ENCODE results near the gene ASXL1.
"Not testable (repeated sequence)": the region's sequence is repeated elsewhere in the genome, so short reads cannot be mapped to it uniquely, and the experiment has no call there.

The ASXL1 gene

GRCh38 chr20:32385541-32385940 is 27.4 kb downstream of the ASXL1 start:
- H3K27me3 ChIP-seq (ENCODE audit: insufficient read depth, low read length) = no peaks in the 10 kb centered on the region
- no peak overlapping the region for H3K4me3 ChIP-seq (ENCODE audit: low read length)
- no peak overlapping the region for H3K27ac ChIP-seq (ENCODE audit: low read depth, low read length)
- 99% methylated on average over 3 of the region's 3 CpGs for WGBS
- H3K9me3 ChIP-seq (ENCODE audit: insufficient read depth, low read depth, low read length) = no peaks in the 10 kb centered on the region
- H3K9ac ChIP-seq (ENCODE audit: low read depth, low read length) = no peak overlapping the region
- no peaks in the 10 kb centered on the region for H3K4me1 ChIP-seq (ENCODE audit: insufficient read depth, low read length)
- H3K36me3 ChIP-seq (ENCODE audit: insufficient read depth, low read length) = no peaks in the 10 kb centered on the region

- H3K4me3 ChIP-seq (ENCODE audit: low read length) = no peak overlapping the region
- H3K27me3 ChIP-seq (ENCODE audit: insufficient read depth, low read length) = no peaks in the 10 kb centered on the region
- no peak overlapping the region for H3K9ac ChIP-seq (ENCODE audit: low read depth, low read length)
- 95% methylated on average over 1 of the region's 1 CpG for whole genome bisulfite sequencing
- H3K4me1 ChIP-seq (ENCODE audit: insufficient read depth, low read length) = no peaks in the 10 kb centered on the region
- no peaks in the 10 kb centered on the region for H3K9me3 ChIP-seq (ENCODE audit: insufficient read depth, low read depth, low read length)
- H3K36me3 ChIP-seq (ENCODE audit: insufficient read depth, low read length) = 0 out of 2 replicates have a peak, but pooled peaks cover 3% of the 10 kb centered on the region
- H3K27ac ChIP-seq (ENCODE audit: low read depth, low read length) = no peak overlapping the region
These were observed 28.0 kb downstream of the ASXL1 start for GRCh38 chr20:32386091-32386490.

GRCh38 chr20:32387252-32387651 is 29.1 kb downstream of the ASXL1 start:
- WGBS = 98% methylated on average over 2 of the region's 2 CpGs
- no peak overlapping the region for H3K27ac ChIP-seq (ENCODE audit: low read depth, low read length)
- no peaks in the 10 kb centered on the region for H3K27me3 ChIP-seq (ENCODE audit: insufficient read depth, low read length)
- no peak overlapping the region for H3K9ac ChIP-seq (ENCODE audit: low read depth, low read length)
- H3K36me3 ChIP-seq (ENCODE audit: insufficient read depth, low read length) = 0 out of 2 replicates have a peak, but pooled peaks cover 6% of the 10 kb centered on the region
- no peaks in the 10 kb centered on the region for H3K4me1 ChIP-seq (ENCODE audit: insufficient read depth, low read length)
- no peak overlapping the region for H3K4me3 ChIP-seq (ENCODE audit: low read length)
- H3K9me3 ChIP-seq (ENCODE audit: insufficient read depth, low read depth, low read length) = no peaks in the 10 kb centered on the region

- Histone ChIP-seq H3K4me1 (ENCODE audit: insufficient read depth, low read length) (no peaks in the 10 kb centered on the region), H3K9me3 (ENCODE audit: insufficient read depth, low read depth, low read length) (no peaks in the 10 kb centered on the region), H3K27ac (ENCODE audit: low read depth, low read length) (no peak overlapping the region), H3K9ac (ENCODE audit: low read depth, low read length) (no peak overlapping the region), H3K27me3 (ENCODE audit: insufficient read depth, low read length) (no peaks in the 10 kb centered on the region), H3K4me3 (ENCODE audit: low read length) (no peak overlapping the region), H3K36me3 (ENCODE audit: insufficient read depth, low read length) (0 out of 2 replicates have a peak, but pooled peaks cover 6% of the 10 kb centered on the region)
- WGBS = 98% methylated on average over 2 of the region's 2 CpGs
These were observed 32.9 kb downstream of the ASXL1 start for GRCh38 chr20:32391003-32391402.

- Histone ChIP-seq H3K4me1 (ENCODE audit: insufficient read depth, low read length) (no peaks in the 10 kb centered on the region), H3K27me3 (ENCODE audit: insufficient read depth, low read length) (no peaks in the 10 kb centered on the region), H3K9ac (ENCODE audit: low read depth, low read length) (no peak overlapping the region), H3K4me3 (ENCODE audit: low read length) (no peak overlapping the region), H3K9me3 (ENCODE audit: insufficient read depth, low read depth, low read length) (no peaks in the 10 kb centered on the region), H3K36me3 (ENCODE audit: insufficient read depth, low read length) (0 out of 2 replicates have a peak, but pooled peaks cover 6% of the 10 kb centered on the region), H3K27ac (ENCODE audit: low read depth, low read length) (no peak overlapping the region)
- WGBS = 94% methylated on average over 3 of the region's 3 CpGs
These were observed 36.9 kb downstream of the ASXL1 start for GRCh38 chr20:32395066-32395465.

- Histone ChIP-seq H3K27me3 (ENCODE audit: insufficient read depth, low read length) (no peaks in the 10 kb centered on the region), H3K9me3 (ENCODE audit: insufficient read depth, low read depth, low read length) (no peaks in the 10 kb centered on the region), H3K4me3 (ENCODE audit: low read length) (no peak overlapping the region), H3K9ac (ENCODE audit: low read depth, low read length) (no peak overlapping the region), H3K4me1 (ENCODE audit: insufficient read depth, low read length) (no peaks in the 10 kb centered on the region), H3K36me3 (ENCODE audit: insufficient read depth, low read length) (no peaks in the 10 kb centered on the region), H3K27ac (ENCODE audit: low read depth, low read length) (no peak overlapping the region)
- 92% methylated on average over 3 of the region's 3 CpGs for WGBS
These were observed 38.6 kb downstream of the ASXL1 start for GRCh38 chr20:32396646-32397160.

- Histone ChIP-seq H3K27me3 (ENCODE audit: insufficient read depth, low read length) (no peaks in the 10 kb centered on the region), H3K9me3 (ENCODE audit: insufficient read depth, low read depth, low read length) (no peaks in the 10 kb centered on the region), H3K36me3 (ENCODE audit: insufficient read depth, low read length) (no peaks in the 10 kb centered on the region), H3K27ac (ENCODE audit: low read depth, low read length) (no peak overlapping the region), H3K4me1 (ENCODE audit: insufficient read depth, low read length) (no peaks in the 10 kb centered on the region), H3K9ac (ENCODE audit: low read depth, low read length) (no peak overlapping the region), H3K4me3 (ENCODE audit: low read length) (no peak overlapping the region)
- WGBS = 91% methylated on average over 11 of the region's 11 CpGs
These were observed 39.5 kb downstream of the ASXL1 start for GRCh38 chr20:32397567-32398084.

- no peaks in the 10 kb centered on the region for H3K9me3 ChIP-seq (ENCODE audit: insufficient read depth, low read depth, low read length)
- WGBS = 96% methylated on average over 1 of the region's 1 CpG
- no peaks in the 10 kb centered on the region for H3K27me3 ChIP-seq (ENCODE audit: insufficient read depth, low read length)
- H3K36me3 ChIP-seq (ENCODE audit: insufficient read depth, low read length) = no peaks in the 10 kb centered on the region
- no peaks in the 10 kb centered on the region for H3K4me1 ChIP-seq (ENCODE audit: insufficient read depth, low read length)
- no peak overlapping the region for H3K27ac ChIP-seq (ENCODE audit: low read depth, low read length)
- no peak overlapping the region for H3K4me3 ChIP-seq (ENCODE audit: low read length)
- H3K9ac ChIP-seq (ENCODE audit: low read depth, low read length) = no peak overlapping the region
These were observed 42.3 kb downstream of the ASXL1 start for GRCh38 chr20:32400476-32400875.

- H3K4me3 ChIP-seq (ENCODE audit: low read length) = no peak overlapping the region
- no peak overlapping the region for H3K27ac ChIP-seq (ENCODE audit: low read depth, low read length)
- 91% methylated on average over 2 of the region's 2 CpGs for WGBS
- no peaks in the 10 kb centered on the region for H3K36me3 ChIP-seq (ENCODE audit: insufficient read depth, low read length)
- no peaks in the 10 kb centered on the region for H3K4me1 ChIP-seq (ENCODE audit: insufficient read depth, low read length)
- H3K27me3 ChIP-seq (ENCODE audit: insufficient read depth, low read length) = no peaks in the 10 kb centered on the region
- no peaks in the 10 kb centered on the region for H3K9me3 ChIP-seq (ENCODE audit: insufficient read depth, low read depth, low read length)
- H3K9ac ChIP-seq (ENCODE audit: low read depth, low read length) = no peak overlapping the region
These were observed 45.9 kb downstream of the ASXL1 start for GRCh38 chr20:32404017-32404416.

- no peak overlapping the region for H3K4me3 ChIP-seq (ENCODE audit: low read length)
- H3K4me1 ChIP-seq (ENCODE audit: insufficient read depth, low read length) = no peaks in the 10 kb centered on the region
- H3K27ac ChIP-seq (ENCODE audit: low read depth, low read length) = no peak overlapping the region
- whole genome bisulfite sequencing = 92% methylated on average over 4 of the region's 4 CpGs
- no peak overlapping the region for H3K9ac ChIP-seq (ENCODE audit: low read depth, low read length)
- H3K9me3 ChIP-seq (ENCODE audit: insufficient read depth, low read depth, low read length) = no peaks in the 10 kb centered on the region
- H3K36me3 ChIP-seq (ENCODE audit: insufficient read depth, low read length) = no peaks in the 10 kb centered on the region
- H3K27me3 ChIP-seq (ENCODE audit: insufficient read depth, low read length) = no peaks in the 10 kb centered on the region
These were observed 48.6 kb downstream of the ASXL1 start for GRCh38 chr20:32406701-32407100.

GRCh38 chr20:32407131-32407750 is 49.1 kb downstream of the ASXL1 start:
- not testable (repeated sequence) for H3K27ac ChIP-seq (ENCODE audit: low read depth, low read length)

More at GRCh38 chr20:32407131-32407750, 49.1 kb downstream of the ASXL1 start:
- H3K4me1 ChIP-seq (ENCODE audit: insufficient read depth, low read length); H3K27me3 ChIP-seq (ENCODE audit: insufficient read depth, low read length); H3K4me3 ChIP-seq (ENCODE audit: low read length); H3K9ac ChIP-seq (ENCODE audit: low read depth, low read length); H3K9me3 ChIP-seq (ENCODE audit: insufficient read depth, low read depth, low read length); H3K36me3 ChIP-seq (ENCODE audit: insufficient read depth, low read length): not testable (repeated sequence)
- WGBS = 97% methylated on average over 9 of the region's 9 CpGs

Data from HUES64 (cell line).